Measurements from ENCODE around the gene VWC2L. TPM values are rescaled to one million over a fixed set of nuclear protein-coding genes. Genes with fewer than 3 reads are reported as not detected.

Gene VWC2L
- polyA plus RNA-seq, 4 donors = 0.03 TPM; not detected in 2

- H3K36me3 ChIP-seq (ENCODE audit: control insufficient read depth in 3 of 3, insufficient read depth in 2 of 3, low read depth in 1 of 3, low read length in 3 of 3) = no peaks in the 10 kb centered on the region
- no peak for FAIRE-seq
- peaks cover 0 to 4% of the 10 kb centered on the region in 2 donors for H3K9me3 ChIP-seq (ENCODE audit: control insufficient read depth in 2 of 2, insufficient read depth in 1 of 2, low read depth in 1 of 2, low read length in 1 of 2)
- no peaks in the 10 kb centered on the region for H3K27me3 ChIP-seq (ENCODE audit: control insufficient read depth in 3 of 3, insufficient read depth in 3 of 3, low read length in 3 of 3)
- no peak for DNase-seq
- H3K4me3 ChIP-seq (ENCODE audit: low read depth in 1 of 3, low read length in 3 of 3) = no peak overlapping the region
- 58 to 70% (median 64%) methylated on average over 3 of the region's 3 CpGs for WGBS, 3 donors
- no peaks in the 10 kb centered on the region for H3K4me1 ChIP-seq (ENCODE audit: control insufficient read depth in 3 of 3, insufficient read depth in 2 of 3, low read depth in 1 of 3, low read length in 2 of 3)
- H3K27ac ChIP-seq (ENCODE audit: low read depth in 1 of 3, low read length in 2 of 3) = no peak overlapping the region
These were observed 147.0 kb downstream of the VWC2L start for GRCh38 chr2:214557884-214558283.

GRCh38 chr2:214558341-214558740 is 147.5 kb downstream of the VWC2L start:
- FAIRE-seq (no peak), DNase-seq (no peak)
- no peaks in the 10 kb centered on the region for H3K27me3 ChIP-seq (ENCODE audit: control insufficient read depth in 3 of 3, insufficient read depth in 3 of 3, low read length in 3 of 3)
- H3K36me3 ChIP-seq (ENCODE audit: control insufficient read depth in 3 of 3, insufficient read depth in 2 of 3, low read depth in 1 of 3, low read length in 3 of 3) = no peaks in the 10 kb centered on the region
- no peak overlapping the region for H3K27ac ChIP-seq (ENCODE audit: low read depth in 1 of 3, low read length in 2 of 3)
- H3K4me1 ChIP-seq (ENCODE audit: control insufficient read depth in 3 of 3, insufficient read depth in 2 of 3, low read depth in 1 of 3, low read length in 2 of 3) = no peaks in the 10 kb centered on the region
- peaks cover 0 to 4% of the 10 kb centered on the region in 2 donors for H3K9me3 ChIP-seq (ENCODE audit: control insufficient read depth in 2 of 2, insufficient read depth in 1 of 2, low read depth in 1 of 2, low read length in 1 of 2)
- no peak overlapping the region for H3K4me3 ChIP-seq (ENCODE audit: low read depth in 1 of 3, low read length in 3 of 3)
- WGBS, 3 donors = 83 to 96% (median 89%) methylated on average over 1 of the region's 1 CpG

GRCh38 chr2:214560176-214560575 is 149.3 kb downstream of the VWC2L start:
- Histone ChIP-seq H3K9me3 (ENCODE audit: control insufficient read depth in 2 of 2, insufficient read depth in 1 of 2, low read depth in 1 of 2, low read length in 1 of 2) (no peaks in the 10 kb centered on the region), H3K27ac (ENCODE audit: low read depth in 1 of 3, low read length in 2 of 3) (no peak overlapping the region), H3K27me3 (ENCODE audit: control insufficient read depth in 3 of 3, insufficient read depth in 3 of 3, low read length in 3 of 3) (no peaks in the 10 kb centered on the region), H3K4me1 (ENCODE audit: control insufficient read depth in 3 of 3, insufficient read depth in 2 of 3, low read depth in 1 of 3, low read length in 2 of 3) (no peaks in the 10 kb centered on the region), H3K4me3 (ENCODE audit: low read depth in 1 of 3, low read length in 3 of 3) (no peak overlapping the region), H3K36me3 (ENCODE audit: control insufficient read depth in 3 of 3, insufficient read depth in 2 of 3, low read depth in 1 of 3, low read length in 3 of 3) (no peaks in the 10 kb centered on the region)
- FAIRE-seq = no peak
- 74 to 81% (median 78%) methylated on average over 4 of the region's 4 CpGs for WGBS, 3 donors
- no peak for DNase-seq

- WGBS, 3 donors = 91 to 94% (median 94%) methylated on average over 1 of the region's 1 CpG
- Histone ChIP-seq H3K27me3 (ENCODE audit: control insufficient read depth in 3 of 3, insufficient read depth in 3 of 3, low read length in 3 of 3) (no peaks in the 10 kb centered on the region), H3K4me3 (ENCODE audit: low read depth in 1 of 3, low read length in 3 of 3) (no peak overlapping the region), H3K9me3 (ENCODE audit: control insufficient read depth in 2 of 2, insufficient read depth in 1 of 2, low read depth in 1 of 2, low read length in 1 of 2) (no peaks in the 10 kb centered on the region), H3K4me1 (ENCODE audit: control insufficient read depth in 3 of 3, insufficient read depth in 2 of 3, low read depth in 1 of 3, low read length in 2 of 3) (no peaks in the 10 kb centered on the region), H3K36me3 (ENCODE audit: control insufficient read depth in 3 of 3, insufficient read depth in 2 of 3, low read depth in 1 of 3, low read length in 3 of 3) (no peaks in the 10 kb centered on the region), H3K27ac (ENCODE audit: low read depth in 1 of 3, low read length in 2 of 3) (no peak overlapping the region)
- FAIRE-seq = no peak
- no peak for DNase-seq
These were observed 149.8 kb downstream of the VWC2L start for GRCh38 chr2:214560618-214561190.

GRCh38 chr2:214565246-214565645 is 154.4 kb downstream of the VWC2L start:
- H3K9me3 ChIP-seq (ENCODE audit: control insufficient read depth in 2 of 2, insufficient read depth in 1 of 2, low read depth in 1 of 2, low read length in 1 of 2) = no peaks in the 10 kb centered on the region
- H3K27ac ChIP-seq (ENCODE audit: low read depth in 1 of 3, low read length in 2 of 3) = no peak overlapping the region
- DNase-seq (no peak), FAIRE-seq (no peak)
- 71 to 83% (median 75%) methylated on average over 1 of the region's 1 CpG for WGBS, 3 donors
- H3K4me3 ChIP-seq (ENCODE audit: low read depth in 1 of 3, low read length in 3 of 3) = no peak overlapping the region
- no peaks in the 10 kb centered on the region for H3K36me3 ChIP-seq (ENCODE audit: control insufficient read depth in 3 of 3, insufficient read depth in 2 of 3, low read depth in 1 of 3, low read length in 3 of 3)
- H3K4me1 ChIP-seq (ENCODE audit: control insufficient read depth in 3 of 3, insufficient read depth in 2 of 3, low read depth in 1 of 3, low read length in 2 of 3) = peaks cover 0 to 8% (median 0%) of the 10 kb centered on the region in 3 donors
- no peaks in the 10 kb centered on the region for H3K27me3 ChIP-seq (ENCODE audit: control insufficient read depth in 3 of 3, insufficient read depth in 3 of 3, low read length in 3 of 3)

GRCh38 chr2:214566457-214566856 is 155.6 kb downstream of the VWC2L start:
- 42 to 79% (median 42%) methylated on average over 1 of the region's 1 CpG for WGBS, 3 donors
- no peak for FAIRE-seq
- no peaks in the 10 kb centered on the region for H3K27me3 ChIP-seq (ENCODE audit: control insufficient read depth in 3 of 3, insufficient read depth in 3 of 3, low read length in 3 of 3)
- no peak overlapping the region for H3K27ac ChIP-seq (ENCODE audit: low read depth in 1 of 3, low read length in 2 of 3)
- DNase-seq = no peak
- H3K9me3 ChIP-seq (ENCODE audit: control insufficient read depth in 2 of 2, insufficient read depth in 1 of 2, low read depth in 1 of 2, low read length in 1 of 2) = no peaks in the 10 kb centered on the region
- H3K36me3 ChIP-seq (ENCODE audit: control insufficient read depth in 3 of 3, insufficient read depth in 2 of 3, low read depth in 1 of 3, low read length in 3 of 3) = no peaks in the 10 kb centered on the region
- H3K4me3 ChIP-seq (ENCODE audit: low read depth in 1 of 3, low read length in 3 of 3) = no peak overlapping the region
- peaks cover 0 to 8% (median 0%) of the 10 kb centered on the region in 3 donors for H3K4me1 ChIP-seq (ENCODE audit: control insufficient read depth in 3 of 3, insufficient read depth in 2 of 3, low read depth in 1 of 3, low read length in 2 of 3)

- Histone ChIP-seq H3K4me3 (ENCODE audit: low read depth in 1 of 3, low read length in 3 of 3) (no peak overlapping the region), H3K27me3 (ENCODE audit: control insufficient read depth in 3 of 3, insufficient read depth in 3 of 3, low read length in 3 of 3) (no peaks in the 10 kb centered on the region), H3K9me3 (ENCODE audit: control insufficient read depth in 2 of 2, insufficient read depth in 1 of 2, low read depth in 1 of 2, low read length in 1 of 2) (no peaks in the 10 kb centered on the region), H3K27ac (ENCODE audit: low read depth in 1 of 3, low read length in 2 of 3) (no peak overlapping the region), H3K36me3 (ENCODE audit: control insufficient read depth in 3 of 3, insufficient read depth in 2 of 3, low read depth in 1 of 3, low read length in 3 of 3) (no peaks in the 10 kb centered on the region), H3K4me1 (ENCODE audit: control insufficient read depth in 3 of 3, insufficient read depth in 2 of 3, low read depth in 1 of 3, low read length in 2 of 3) (peaks cover 0 to 8% (median 0%) of the 10 kb centered on the region in 3 donors)
- DNase-seq (peak in 1 of 2 donors; percentile 47), FAIRE-seq (no peak)
- 46 to 71% (median 57%) methylated on average over 4 of the region's 4 CpGs for WGBS, 3 donors
These were observed 158.7 kb downstream of the VWC2L start for GRCh38 chr2:214569419-214570035.

GRCh38 chr2:214574084-214574781 is 163.4 kb downstream of the VWC2L start:
- WGBS, 3 donors = 89 to 93% (median 90%) methylated on average over 3 of the region's 3 CpGs
- H3K4me3 ChIP-seq (ENCODE audit: low read depth in 1 of 3, low read length in 3 of 3) = no peak overlapping the region
- H3K27ac ChIP-seq (ENCODE audit: low read depth in 1 of 3, low read length in 2 of 3) = no peak overlapping the region
- H3K36me3 ChIP-seq (ENCODE audit: control insufficient read depth in 3 of 3, insufficient read depth in 2 of 3, low read depth in 1 of 3, low read length in 3 of 3) = no peaks in the 10 kb centered on the region
- peaks cover 0 to 4% (median 0%) of the 10 kb centered on the region in 3 donors for H3K4me1 ChIP-seq (ENCODE audit: control insufficient read depth in 3 of 3, insufficient read depth in 2 of 3, low read depth in 1 of 3, low read length in 2 of 3)
- no peaks in the 10 kb centered on the region for H3K27me3 ChIP-seq (ENCODE audit: control insufficient read depth in 3 of 3, insufficient read depth in 3 of 3, low read length in 3 of 3)
- FAIRE-seq = no peak
- no peaks in the 10 kb centered on the region for H3K9me3 ChIP-seq (ENCODE audit: control insufficient read depth in 2 of 2, insufficient read depth in 1 of 2, low read depth in 1 of 2, low read length in 1 of 2)
- no peak for DNase-seq
